Trophoblast cell (in vitro differentiated cells and primary cell): ENCODE results near the gene OSBPL3.

ENCODE experiments used
- DNase-seq, 2 donors: peaks; one replicate each; pipeline ENCODE4 v3.0.0-alpha.2; 2016
- H2AFZ ChIP-seq: 2 replicates; pipeline ENCODE4 v1.6.1; 2013; ENCODE audit warnings: low read length, moderate library complexity, mild to moderate bottlenecking; ENCODE audit not compliant: insufficient read depth, poor library complexity
- H2AK5ac ChIP-seq: 2 replicates; pipeline ENCODE4 v1.6.1; 2013; ENCODE audit warnings: mild to moderate bottlenecking, low read length
- H2BK120ac ChIP-seq: 2 replicates; pipeline ENCODE4 v1.6.1; 2013; ENCODE audit warnings: low read length, mild to moderate bottlenecking, moderate library complexity; ENCODE audit not compliant: insufficient read depth, poor library complexity
- H2BK12ac ChIP-seq: 2 replicates; pipeline ENCODE4 v1.6.1; 2013; ENCODE audit warnings: mild to moderate bottlenecking, low read length, moderate library complexity
- H2BK5ac ChIP-seq: 2 replicates; pipeline ENCODE4 v1.6.1; 2013; ENCODE audit warnings: low read length, low read depth, moderate library complexity, mild to moderate bottlenecking; ENCODE audit not compliant: poor library complexity
- H3K14ac ChIP-seq: 2 replicates; pipeline ENCODE4 v1.6.1; 2013; ENCODE audit warnings: mild to moderate bottlenecking, low read length
- H3K18ac ChIP-seq: 2 replicates; pipeline ENCODE4 v1.6.1; 2013; ENCODE audit warnings: mild to moderate bottlenecking, low read length
- H3K23ac ChIP-seq: 2 replicates; pipeline ENCODE4 v1.6.1; 2013; ENCODE audit warnings: low read length
- H3K27ac ChIP-seq: 2 replicates; pipeline ENCODE4 v1.5.1; 2013; ENCODE audit warnings: low read depth, mild to moderate bottlenecking, inconsistent platforms, low read length, moderate library complexity
- H3K27me3 ChIP-seq: 2 replicates; pipeline ENCODE4 v1.6.1; 2013; ENCODE audit warnings: inconsistent platforms, mild to moderate bottlenecking, low read length, moderate library complexity; ENCODE audit not compliant: insufficient read depth
- H3K36me3 ChIP-seq, 2 experiments: 1 replicate in 1 of 2; 2 replicates in 1 of 2; pipeline ENCODE4 v1.6.1; 2013; ENCODE audit warnings: low read length in 2 of 2, mild to moderate bottlenecking in 2 of 2, moderate library complexity in 1 of 2; ENCODE audit not compliant: insufficient read depth in 2 of 2, control insufficient read depth in 1 of 2
- H3K4ac ChIP-seq: 2 replicates; pipeline ENCODE4 v1.6.1; 2013; ENCODE audit warnings: low read depth, mild to moderate bottlenecking, low read length, moderate library complexity
- H3K4me1 ChIP-seq, 2 experiments: 1 replicate in 1 of 2; 2 replicates in 1 of 2; pipeline ENCODE4 v1.6.1; 2013; ENCODE audit warnings: low read length in 2 of 2, mild to moderate bottlenecking in 2 of 2, moderate library complexity in 1 of 2; ENCODE audit not compliant: insufficient read depth in 2 of 2, control insufficient read depth in 1 of 2
- H3K4me2 ChIP-seq: 2 replicates; pipeline ENCODE4 v1.6.1; 2013; ENCODE audit warnings: inconsistent platforms, mild to moderate bottlenecking, low read length, moderate library complexity
- H3K4me3 ChIP-seq: 2 replicates; pipeline ENCODE4 v1.5.1; 2013; ENCODE audit warnings: mild to moderate bottlenecking, low read depth, low read length, inconsistent platforms
- H3K79me1 ChIP-seq: one replicate; pipeline ENCODE4 v1.6.1; 2013; ENCODE audit warnings: low read length
- H3K79me2 ChIP-seq: 2 replicates; pipeline ENCODE4 v1.6.1; 2013; ENCODE audit warnings: low read length, mild to moderate bottlenecking; ENCODE audit not compliant: control insufficient read depth, insufficient read depth, poor library complexity
- H3K9ac ChIP-seq: 2 replicates; pipeline ENCODE4 v1.6.1; 2013; ENCODE audit warnings: mild to moderate bottlenecking, low read length
- H3K9me3 ChIP-seq: 2 replicates; pipeline ENCODE4 v1.6.1; 2013; ENCODE audit warnings: low read depth, mild to moderate bottlenecking, control low read depth, inconsistent platforms, low read length; ENCODE audit not compliant: insufficient read depth
- H4K12ac ChIP-seq: 2 replicates; pipeline ENCODE4 v1.6.1; 2013; ENCODE audit warnings: low read depth, mild to moderate bottlenecking, low read length, moderate library complexity
- H4K8ac ChIP-seq: 2 replicates; pipeline ENCODE4 v1.6.1; 2013; ENCODE audit warnings: low read depth, mild to moderate bottlenecking, low read length, moderate library complexity
- H4K91ac ChIP-seq: one replicate; pipeline ENCODE4 v1.6.1; 2013; ENCODE audit warnings: low read depth, mild to moderate bottlenecking, low read length, moderate library complexity
- WGBS: extraction: QIAGEN DNeasy Blood & Tissue Kit; methylation state at CpG from one replicate; pipeline ENCODE4 v1.1.7; 2013; ENCODE audit warnings: missing lambda C conversion rate; ENCODE audit not compliant: insufficient read length, insufficient coverage; ENCODE audit errors: extremely low coverage; 5-methylcytosine and 5-hydroxymethylcytosine counted together

OSBPL3 gene

DNA sequence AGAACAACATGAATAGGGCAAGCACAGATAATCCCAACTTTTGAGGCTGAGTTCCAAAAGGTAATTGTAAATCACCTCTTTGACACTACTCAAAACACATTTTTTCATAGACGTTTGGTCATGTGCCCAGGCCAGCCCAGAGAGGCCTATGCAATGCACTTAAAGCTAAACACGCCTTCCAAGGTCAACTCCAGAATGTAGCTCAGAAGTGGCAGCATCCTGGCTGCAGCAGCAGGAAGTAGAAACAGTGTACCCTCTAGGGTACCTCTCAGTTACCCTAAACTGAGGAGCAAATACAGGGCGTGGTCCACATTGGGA, 58.7 kb downstream of the OSBPL3 start:
- Histone ChIP-seq H3K4me3 (no peak overlapping the region), H2AFZ (no peak overlapping the region), H2AK5ac (no peak overlapping the region), H4K8ac (no peak overlapping the region), H4K91ac (no peak overlapping the region), H3K9ac (no peak overlapping the region), H3K9me3 (no peaks in the 10 kb centered on the region), H4K12ac (no peak overlapping the region), H3K4me1 (peaks cover 2 to 6% of the 10 kb centered on the region in 2 experiments), H3K27me3 (no peaks in the 10 kb centered on the region), H3K14ac (no peak overlapping the region), H3K36me3 (no peaks in the 10 kb centered on the region), H2BK12ac (no peak overlapping the region), H3K18ac (no peak overlapping the region), H2BK120ac (no peak overlapping the region), H3K27ac (no peak overlapping the region), H3K79me2 (peaks cover 2% of the 10 kb centered on the region), H3K23ac (no peak overlapping the region), H3K4ac (no peak overlapping the region), H3K4me2 (no peak overlapping the region), H2BK5ac (no peak overlapping the region), H3K79me1 (no peaks in the 10 kb centered on the region)
- WGBS: no CpG with 5 or more reads among the region's 3 CpGs
- no peak for DNase-seq

DNA sequence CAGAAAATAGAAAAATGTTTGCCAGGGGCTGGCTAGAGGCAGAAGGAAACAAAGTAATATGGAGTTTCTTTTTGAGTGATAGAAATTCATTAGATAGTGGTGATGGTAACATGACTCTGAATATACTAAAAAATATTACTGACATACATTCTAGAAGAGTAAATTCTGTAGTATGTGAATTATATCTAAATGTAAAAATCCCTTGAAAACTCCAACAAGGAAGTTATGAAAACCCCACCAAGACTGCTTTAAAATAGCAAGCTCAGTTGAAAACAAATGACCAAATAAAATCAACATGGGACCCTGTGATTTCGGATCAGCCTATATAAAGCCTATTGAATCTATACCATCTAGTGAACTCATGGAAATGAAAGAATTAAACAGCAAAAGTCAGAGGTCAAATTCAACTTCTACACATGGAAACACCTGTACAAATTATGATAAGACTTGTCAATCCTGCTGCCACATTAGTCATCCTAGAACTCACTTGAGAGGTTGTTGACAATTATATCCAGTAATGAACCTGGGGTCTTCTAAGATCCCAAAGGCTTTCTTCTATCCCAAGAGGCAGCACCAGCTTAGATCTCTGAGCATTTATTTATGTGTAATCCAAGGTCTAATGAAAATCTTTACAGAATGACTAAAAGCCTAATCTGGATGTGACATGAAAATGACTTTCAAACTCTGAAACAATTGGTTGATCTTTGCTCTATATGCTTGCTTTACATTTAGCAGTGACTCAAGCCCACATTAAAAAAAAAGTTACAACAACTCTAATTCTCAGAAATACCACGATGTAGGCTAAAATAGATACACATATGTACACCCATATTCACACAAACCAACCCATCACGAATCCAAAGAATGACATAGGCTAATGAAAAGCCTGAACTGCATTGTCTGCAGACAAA, 59.3 kb downstream of the OSBPL3 start:
- H3K18ac ChIP-seq: no peak overlapping the region
- no peak overlapping the region for H3K27ac ChIP-seq
- no peak overlapping the region for H2BK12ac ChIP-seq
- no peaks in the 10 kb centered on the region for H3K27me3 ChIP-seq
- H3K4me1 ChIP-seq: peaks cover 2 to 6% of the 10 kb centered on the region in 2 experiments
- H4K8ac ChIP-seq: no peak overlapping the region
- no peak for DNase-seq
- no peaks in the 10 kb centered on the region for H3K79me1 ChIP-seq
- no peak overlapping the region for H4K12ac ChIP-seq
- no peak overlapping the region for H2AFZ ChIP-seq
- no peaks in the 10 kb centered on the region for H3K36me3 ChIP-seq
- no peak overlapping the region for H3K4me2 ChIP-seq
- H3K79me2 ChIP-seq: peaks cover 2% of the 10 kb centered on the region
- no peak overlapping the region for H2BK5ac ChIP-seq
- no peaks in the 10 kb centered on the region for H3K9me3 ChIP-seq
- no peak overlapping the region for H3K9ac ChIP-seq
- H3K23ac ChIP-seq: no peak overlapping the region
- H2AK5ac ChIP-seq: no peak overlapping the region
- WGBS: no CpG with 5 or more reads among the region's 3 CpGs
- no peak overlapping the region for H2BK120ac ChIP-seq
- no peak overlapping the region for H3K14ac ChIP-seq
- H3K4me3 ChIP-seq: no peak overlapping the region
- no peak overlapping the region for H3K4ac ChIP-seq
- no peak overlapping the region for H4K91ac ChIP-seq

DNA sequence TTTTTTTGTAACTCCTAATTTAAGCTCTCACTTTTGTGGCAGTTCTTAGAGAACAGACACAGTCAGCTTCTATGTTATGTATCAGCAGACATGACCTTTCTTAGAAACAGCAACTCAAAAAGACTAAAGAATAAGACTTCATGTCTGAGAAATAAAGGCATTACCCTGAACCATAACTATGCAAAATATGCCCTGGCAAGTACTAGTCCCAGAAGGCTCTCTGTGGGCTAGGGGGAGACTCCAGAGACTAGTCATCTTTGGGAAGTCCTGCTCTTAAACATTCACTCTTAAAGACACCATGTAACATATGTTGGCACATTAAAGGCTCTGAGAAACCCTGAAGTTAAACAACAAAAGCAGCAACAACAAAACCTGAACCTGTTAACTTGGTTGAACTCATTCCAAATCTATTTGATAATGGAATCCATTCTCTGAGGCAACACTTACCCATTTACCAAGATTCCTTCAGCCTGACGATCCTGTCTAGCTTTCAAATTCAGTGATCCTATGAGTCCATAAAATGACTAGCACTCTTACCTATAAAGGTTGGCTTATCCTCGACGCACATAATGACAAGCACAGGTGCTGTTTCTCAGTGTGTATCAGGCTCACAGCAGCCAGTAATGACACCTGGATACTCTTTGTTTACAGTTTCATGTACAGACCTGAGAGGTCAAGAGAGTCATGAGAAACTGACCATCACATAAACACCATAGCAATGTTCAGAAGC, 62.3 kb downstream of the OSBPL3 start:
- no peak overlapping the region for H3K27ac ChIP-seq
- no peak overlapping the region for H3K4me3 ChIP-seq
- no peak overlapping the region for H2BK120ac ChIP-seq
- no peaks in the 10 kb centered on the region for H3K9me3 ChIP-seq
- H2BK12ac ChIP-seq: no peak overlapping the region
- WGBS: no CpG with 5 or more reads among the region's 3 CpGs
- no peak overlapping the region for H3K4ac ChIP-seq
- H4K8ac ChIP-seq: no peak overlapping the region
- H3K23ac ChIP-seq: no peak overlapping the region
- H3K79me1 ChIP-seq: no peaks in the 10 kb centered on the region
- no peaks in the 10 kb centered on the region for H3K36me3 ChIP-seq
- H2BK5ac ChIP-seq: no peak overlapping the region
- no peak overlapping the region for H4K12ac ChIP-seq
- H3K4me1 ChIP-seq: peaks cover 0 to 4% of the 10 kb centered on the region in 2 experiments
- no peak overlapping the region for H2AK5ac ChIP-seq
- H4K91ac ChIP-seq: no peak overlapping the region
- H3K27me3 ChIP-seq: no peaks in the 10 kb centered on the region
- no peak overlapping the region for H2AFZ ChIP-seq
- no peak overlapping the region for H3K14ac ChIP-seq
- peak; percentile 51 to 87 for DNase-seq
- H3K18ac ChIP-seq: no peak overlapping the region
- no peak overlapping the region for H3K9ac ChIP-seq
- no peak overlapping the region for H3K4me2 ChIP-seq
- no peaks in the 10 kb centered on the region for H3K79me2 ChIP-seq

DNA sequence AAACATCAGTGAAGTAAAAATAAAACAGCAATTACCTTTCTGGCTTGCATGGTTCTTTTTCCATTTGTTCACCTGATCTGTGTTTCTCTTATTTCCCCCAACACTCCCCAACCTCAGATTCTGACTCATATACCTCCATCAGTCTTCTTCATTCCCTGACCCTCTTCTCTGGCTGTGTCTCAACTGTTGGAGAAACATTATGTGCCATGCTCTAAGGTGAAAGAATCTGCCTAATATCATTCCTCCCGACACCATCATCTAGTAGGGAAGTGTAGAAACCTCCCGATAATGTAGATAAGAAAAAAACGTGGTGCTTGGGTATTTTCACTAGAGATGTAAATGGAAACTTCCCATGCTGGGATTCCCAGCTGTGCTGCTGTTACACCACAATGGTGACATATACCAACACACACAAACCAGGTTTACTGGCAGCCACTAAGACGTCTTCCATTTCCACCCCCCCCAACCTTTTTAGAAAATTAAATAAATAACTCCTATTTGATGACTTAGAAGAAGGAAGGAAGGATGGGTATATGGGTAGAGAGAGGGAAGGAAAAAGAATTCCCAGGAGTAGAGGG, 63.4 kb downstream of the OSBPL3 start:
- H4K8ac ChIP-seq: no peak overlapping the region
- H3K27ac ChIP-seq: no peak overlapping the region
- WGBS: no CpG with 5 or more reads among the region's 4 CpGs
- no peak overlapping the region for H3K4me3 ChIP-seq
- no peak overlapping the region for H2AFZ ChIP-seq
- H4K91ac ChIP-seq: no peak overlapping the region
- no peak overlapping the region for H2AK5ac ChIP-seq
- H3K27me3 ChIP-seq: no peaks in the 10 kb centered on the region
- H3K79me1 ChIP-seq: no peaks in the 10 kb centered on the region
- H3K4me1 ChIP-seq: peaks cover 0 to 4% of the 10 kb centered on the region in 2 experiments
- H2BK12ac ChIP-seq: no peak overlapping the region
- H3K18ac ChIP-seq: no peak overlapping the region
- no peak overlapping the region for H3K4me2 ChIP-seq
- H3K4ac ChIP-seq: no peak overlapping the region
- no peak overlapping the region for H2BK120ac ChIP-seq
- DNase-seq: peak; percentile 34 to 76
- no peak overlapping the region for H3K14ac ChIP-seq
- no peak overlapping the region for H2BK5ac ChIP-seq
- no peaks in the 10 kb centered on the region for H3K36me3 ChIP-seq
- H3K79me2 ChIP-seq: no peaks in the 10 kb centered on the region
- no peak overlapping the region for H3K23ac ChIP-seq
- H4K12ac ChIP-seq: no peak overlapping the region
- no peaks in the 10 kb centered on the region for H3K9me3 ChIP-seq
- no peak overlapping the region for H3K9ac ChIP-seq
